NOMO-1 treated with dmso at 0.1 percent for 144 hours (cell line): Measurements from ENCODE around the gene CYSTM1.

Experiments
- DNase-seq: peaks from one replicate; lab custom pipeline; 2025; ENCODE audit not compliant: unreplicated experiment; lab: John Stamatoyannopoulos, UW

CYSTM1 gene

DNA sequence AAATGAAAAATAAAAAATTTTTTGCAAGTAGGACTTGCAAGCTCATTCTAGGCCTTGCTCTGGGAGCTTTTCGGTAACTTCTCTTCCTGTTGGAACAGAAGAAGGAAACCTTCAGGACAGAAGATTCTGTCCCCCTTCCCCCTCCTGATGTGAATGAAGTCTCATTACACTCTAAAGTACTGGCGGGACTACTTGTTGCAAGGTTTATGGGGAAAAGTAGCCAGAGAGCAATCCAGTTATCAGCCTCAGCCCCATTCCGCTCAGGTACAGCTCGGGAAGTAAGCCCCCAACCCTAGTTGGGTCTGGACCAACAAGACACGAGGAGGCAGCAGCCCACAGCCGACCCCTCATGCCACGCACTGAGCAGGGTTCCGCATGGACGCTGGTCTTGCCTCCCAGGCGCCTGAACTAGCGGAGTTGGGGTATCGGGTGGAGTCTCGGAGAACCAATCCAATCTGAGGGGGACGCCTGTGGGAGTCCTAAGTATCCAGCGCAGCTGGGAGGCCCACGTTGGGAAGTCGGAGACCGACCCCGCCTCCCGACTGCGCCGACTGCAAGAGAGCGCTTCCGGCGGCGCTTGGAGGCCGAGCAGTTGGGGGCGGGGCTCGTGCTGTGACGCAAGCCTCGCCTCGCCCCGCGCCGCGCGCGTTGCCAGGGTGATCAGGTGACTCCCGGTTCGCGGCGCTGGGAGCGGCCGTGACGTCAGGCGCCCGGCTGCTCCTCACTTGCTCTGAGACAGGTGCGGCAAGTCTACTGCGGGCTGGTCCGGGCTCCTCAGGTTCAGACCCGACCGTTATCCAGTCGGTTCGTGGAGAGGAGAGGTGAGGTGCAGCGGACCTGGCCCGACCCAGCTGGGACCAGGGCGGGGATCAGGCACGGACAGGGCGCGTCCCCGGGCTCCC is at the start of gene CYSTM1:
TSS of gene CYSTM1 (plus strand) at position 724 of the 902 bp plus-strand sequence. CDS start 19,278 bp downstream, outside the sequence.
- peak; percentile 92 for DNase-seq

GRCh38 chr5:140125637-140126036 is 49.4 kb upstream of the CYSTM1 start, which contains the start of gene IGIP:
Gene IGIP, plus strand, starts transcription at chr5:140125937. Its CDS starts 2,540 bp downstream, at chr5:140128477.
- no peak for DNase-seq

- DNase-seq = no peak
Observed at GRCh38 chr5:140126315-140127012, 48.5 kb upstream of the CYSTM1 start.

DNA sequence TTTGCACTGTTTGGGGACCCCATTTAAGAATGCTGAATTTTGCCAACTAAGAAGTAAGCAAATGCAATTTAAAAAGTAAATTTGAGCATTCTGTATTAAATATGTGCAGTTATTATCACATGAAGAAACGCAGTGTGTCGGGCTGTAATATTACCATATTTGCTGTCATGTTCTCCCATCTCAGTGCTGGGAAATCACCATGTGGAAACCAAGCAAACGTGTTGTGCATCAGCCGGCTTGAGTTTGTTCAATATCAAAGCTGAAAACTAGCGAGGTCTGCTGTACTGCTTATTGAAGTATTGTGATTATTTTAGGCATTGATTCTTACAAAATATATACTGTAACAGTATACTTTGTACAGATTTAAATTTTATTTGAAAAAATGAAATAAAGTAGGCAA is 46.6 kb upstream of the CYSTM1 start:
- DNase-seq = no peak

DNA sequence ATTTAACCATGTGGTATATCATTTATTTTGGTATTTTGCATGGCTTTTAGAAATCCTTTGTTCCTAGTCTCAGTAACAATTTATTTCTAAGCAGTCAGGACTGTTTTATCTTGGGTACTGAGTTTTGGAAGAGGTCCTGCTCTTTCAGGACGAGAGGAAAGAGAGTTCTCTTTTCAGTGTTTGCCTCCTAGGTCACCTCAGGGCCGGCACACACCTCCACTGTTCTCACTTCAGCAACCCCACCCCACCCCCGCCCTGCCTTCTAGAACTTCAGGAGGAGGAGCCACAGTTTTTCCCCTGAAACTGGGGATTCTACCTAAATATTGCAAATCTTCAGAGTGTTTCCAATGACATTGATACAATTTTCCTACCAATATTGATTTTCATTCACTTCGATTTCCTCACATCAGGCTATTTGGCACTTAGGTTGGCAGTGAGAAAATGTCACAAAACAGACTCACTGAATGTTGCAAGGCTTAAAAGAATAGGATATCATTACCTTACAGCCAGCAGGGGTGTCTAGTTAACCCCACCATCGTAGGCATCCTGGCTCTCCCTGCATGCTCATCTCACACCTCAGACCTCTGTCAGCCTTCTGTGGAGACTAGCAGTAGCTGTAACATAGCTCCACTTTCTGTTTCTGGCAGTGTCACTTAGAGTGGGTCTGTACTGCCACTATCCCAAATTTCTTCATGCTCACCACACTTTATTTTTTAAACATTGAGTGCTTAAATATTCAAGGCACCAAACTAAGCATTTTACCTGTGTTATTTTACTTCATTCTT is 43.8 kb upstream of the CYSTM1 start:
- DNase-seq = no peak

- peak; percentile 77 for DNase-seq
Observed at GRCh38 chr5:140131967-140132409, 43.0 kb upstream of the CYSTM1 start.

GRCh38 chr5:140133514-140134167 is 41.3 kb upstream of the CYSTM1 start:
- no peak for DNase-seq

DNA sequence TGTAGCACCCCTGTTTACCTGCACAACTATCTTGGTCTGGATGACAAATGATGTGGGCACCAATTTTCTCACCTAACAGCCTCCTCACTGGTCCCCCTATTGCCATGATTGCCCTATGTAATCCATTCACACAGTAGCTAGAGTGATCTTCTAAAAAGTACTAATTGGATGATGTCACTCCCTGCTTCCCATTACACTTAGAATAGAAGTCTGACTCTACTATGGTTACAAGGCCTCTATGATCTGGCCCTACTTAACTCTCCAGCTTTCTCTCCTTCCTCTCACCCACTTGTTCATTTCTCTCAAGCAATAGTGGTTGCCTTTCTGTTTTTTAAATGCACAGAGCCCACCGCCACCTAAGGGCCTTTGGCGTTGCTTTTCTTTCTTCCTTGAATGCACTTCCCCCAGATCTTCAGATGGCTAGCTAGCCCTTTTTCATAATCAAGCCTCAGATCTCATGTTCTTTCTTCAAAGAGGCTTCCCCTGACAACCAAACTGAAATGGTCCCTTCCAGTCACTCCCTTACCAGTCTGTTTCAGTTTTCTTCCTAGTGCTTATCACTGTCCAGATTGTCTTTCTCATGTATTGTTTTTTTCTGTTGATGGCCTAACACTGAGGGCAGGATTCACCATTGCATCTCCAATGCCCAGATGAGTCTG is 40.6 kb upstream of the CYSTM1 start:
- no peak for DNase-seq

- DNase-seq = no peak
Observed at GRCh38 chr5:140135127-140135526, 39.9 kb upstream of the CYSTM1 start.

DNA sequence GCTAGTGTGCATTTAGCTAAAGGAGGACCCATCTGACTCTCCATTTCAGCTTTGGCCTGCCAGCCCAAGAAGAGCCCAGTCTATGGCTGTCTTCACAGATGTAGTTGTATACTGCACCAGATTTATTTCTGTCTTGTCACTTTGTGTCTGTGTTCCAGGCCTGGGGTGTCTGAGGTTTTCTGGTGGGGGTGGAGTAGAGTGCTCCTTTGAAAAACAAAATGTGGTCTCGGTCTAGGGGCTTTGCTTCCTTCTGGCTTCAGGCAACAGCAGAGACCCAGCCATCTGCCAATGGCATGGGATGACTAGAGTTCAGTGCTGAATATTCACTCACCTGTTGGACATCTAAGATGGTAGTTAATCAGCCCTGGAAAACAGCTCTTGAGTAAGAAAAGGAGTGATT is 38.4 kb upstream of the CYSTM1 start:
- DNase-seq = no peak

DNA sequence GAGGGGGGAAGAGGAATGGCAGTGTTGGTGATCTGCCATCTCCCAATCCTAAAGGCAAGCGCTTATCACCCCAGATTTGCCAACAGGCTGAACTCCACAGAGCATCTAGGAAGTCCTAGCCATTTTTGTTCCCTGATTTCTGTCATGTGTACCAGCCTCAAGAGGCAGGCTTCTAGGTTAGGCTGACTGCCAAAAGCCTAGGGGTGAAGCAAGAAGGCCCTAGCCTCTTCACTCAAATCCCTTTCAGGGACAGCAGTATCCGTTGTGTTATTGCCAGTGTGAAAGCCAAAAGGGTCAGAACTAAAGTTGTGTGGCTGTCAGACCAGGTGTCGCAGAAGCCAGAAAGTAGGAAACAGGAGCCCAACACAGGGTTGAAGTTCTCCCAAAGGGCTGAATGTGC is 34.6 kb upstream of the CYSTM1 start:
- no peak for DNase-seq

DNA sequence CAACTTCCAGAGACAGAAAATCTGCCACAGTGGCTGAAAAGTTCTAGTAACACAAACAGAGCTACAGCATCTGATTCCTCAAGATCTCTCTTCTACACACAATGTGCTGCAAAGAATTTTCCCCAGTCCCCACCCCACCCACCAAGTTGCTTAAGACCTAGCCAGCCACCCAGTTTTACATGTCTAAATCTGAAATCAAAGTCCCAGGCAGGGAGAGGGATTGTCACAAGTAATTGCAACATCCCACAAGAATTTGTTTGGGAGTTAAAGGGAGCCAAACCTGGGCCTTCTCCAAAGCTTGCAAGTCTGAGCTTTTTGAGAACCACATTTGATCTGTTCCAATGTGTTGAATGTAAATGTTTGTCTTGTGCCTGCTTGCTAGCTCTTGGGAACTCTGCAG is 33.7 kb upstream of the CYSTM1 start:
- no peak for DNase-seq

- DNase-seq = no peak
Observed at GRCh38 chr5:140142246-140142645, 32.7 kb upstream of the CYSTM1 start.

DNA sequence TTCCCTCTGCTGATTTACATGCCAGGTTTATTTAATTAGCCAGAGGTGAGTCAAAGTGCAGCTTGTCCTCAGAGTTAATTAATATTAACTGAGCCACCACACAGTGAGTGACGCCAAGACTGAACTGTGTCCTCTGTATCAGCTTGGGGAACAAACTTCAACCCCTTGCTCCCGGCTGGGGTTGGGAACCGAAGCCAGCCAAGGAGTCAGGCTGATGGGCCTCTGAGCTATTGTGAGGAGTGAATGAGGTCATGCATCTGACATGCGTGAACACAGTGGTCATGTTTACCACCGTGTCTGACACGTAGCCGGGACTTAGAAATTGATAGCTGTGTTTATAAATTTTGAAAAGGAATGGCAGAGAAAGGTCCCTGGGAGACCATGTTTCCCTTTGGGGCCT is 32.1 kb upstream of the CYSTM1 start:
- DNase-seq = no peak

DNA sequence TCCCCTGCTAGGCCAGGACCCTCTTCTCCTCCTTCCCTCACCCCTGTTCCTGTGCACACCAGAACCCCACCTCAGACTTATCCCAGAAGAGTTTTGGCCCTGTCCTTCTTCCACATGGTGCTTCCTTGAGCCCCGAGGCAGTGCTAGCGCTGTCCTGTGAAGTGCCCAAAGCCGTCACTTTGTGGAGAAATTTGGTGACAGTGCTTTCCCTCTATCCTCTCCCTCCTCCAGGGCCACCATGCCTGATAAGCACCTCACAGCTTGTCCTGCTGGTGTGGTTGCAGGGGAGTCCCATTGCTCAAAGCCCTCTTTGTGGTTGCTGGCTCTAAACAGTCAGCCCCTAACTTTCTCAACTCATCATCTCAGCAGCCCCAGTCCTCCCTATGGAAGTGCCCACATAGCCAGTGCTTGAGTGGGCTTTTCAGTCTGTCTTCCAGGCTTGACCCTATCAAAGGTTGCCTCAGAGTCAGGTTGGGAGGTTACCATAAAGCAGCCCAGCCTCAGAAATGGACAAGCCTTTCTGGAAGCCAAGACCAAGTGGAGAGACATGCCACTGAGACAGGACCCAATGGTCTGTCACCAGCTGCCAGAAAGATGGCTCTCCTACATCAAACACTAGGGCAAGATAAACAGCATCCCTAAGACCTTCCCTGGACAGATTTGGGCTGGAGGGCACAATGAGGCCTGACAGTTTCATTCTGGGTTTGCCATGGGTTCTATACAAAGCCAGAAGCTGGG is 31.3 kb upstream of the CYSTM1 start:
- no peak for DNase-seq

DNA sequence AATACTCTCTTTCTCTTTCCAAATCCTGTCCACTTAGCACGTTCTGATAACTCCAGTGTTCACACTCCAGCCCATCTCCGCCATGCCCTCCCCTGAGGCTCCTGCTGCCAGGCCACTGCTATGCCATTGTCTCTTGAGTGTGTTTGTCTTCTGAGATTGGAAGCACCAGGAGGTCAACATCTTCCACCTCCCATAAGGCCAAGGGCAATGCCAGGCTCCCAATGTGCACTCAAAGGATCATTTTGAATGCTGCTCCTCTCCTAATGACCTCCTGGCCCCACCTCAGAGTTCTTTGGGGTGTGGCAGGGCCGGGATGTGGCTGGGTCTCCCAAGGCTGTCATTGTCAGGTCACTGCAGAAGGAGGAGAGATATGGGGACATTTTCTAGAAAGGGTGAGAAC is 29.7 kb upstream of the CYSTM1 start:
- no peak for DNase-seq

DNA sequence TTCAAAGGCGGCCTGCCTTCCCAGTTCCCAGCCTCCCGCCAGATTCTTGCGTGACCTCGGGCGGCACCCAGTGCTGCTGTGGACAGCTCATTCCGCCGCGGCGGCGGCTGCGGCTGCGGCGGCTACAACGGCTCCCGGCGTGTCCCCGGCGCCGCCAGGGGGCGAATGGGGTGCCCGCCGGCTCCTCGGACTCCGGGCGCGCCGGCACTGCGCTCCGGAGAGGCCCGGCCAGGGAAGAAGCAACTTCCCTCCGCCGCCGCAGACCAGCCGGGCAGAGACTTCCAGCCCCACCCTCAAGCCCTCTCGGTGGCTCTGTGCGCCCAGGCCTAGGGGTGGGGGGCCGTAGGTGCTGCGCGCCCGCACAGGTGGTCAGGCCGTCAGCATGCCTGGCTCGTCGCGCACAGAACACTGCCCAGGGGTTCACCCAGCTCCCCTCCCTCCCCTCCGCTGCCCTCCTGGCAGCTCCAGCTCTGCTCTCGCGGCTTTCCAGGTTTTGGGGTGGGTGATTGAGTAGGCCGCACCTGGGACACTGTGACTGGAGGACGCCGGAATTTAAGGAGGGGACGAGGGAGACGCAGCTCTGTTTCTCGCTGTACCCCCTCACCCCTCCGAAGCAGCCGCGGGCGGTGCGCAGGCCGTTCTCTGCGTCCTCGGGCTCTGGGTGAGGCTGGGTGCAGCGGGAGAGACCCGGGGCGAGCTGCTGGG is 29.0 kb upstream of the CYSTM1 start:
- DNase-seq = peak; percentile 66

DNA sequence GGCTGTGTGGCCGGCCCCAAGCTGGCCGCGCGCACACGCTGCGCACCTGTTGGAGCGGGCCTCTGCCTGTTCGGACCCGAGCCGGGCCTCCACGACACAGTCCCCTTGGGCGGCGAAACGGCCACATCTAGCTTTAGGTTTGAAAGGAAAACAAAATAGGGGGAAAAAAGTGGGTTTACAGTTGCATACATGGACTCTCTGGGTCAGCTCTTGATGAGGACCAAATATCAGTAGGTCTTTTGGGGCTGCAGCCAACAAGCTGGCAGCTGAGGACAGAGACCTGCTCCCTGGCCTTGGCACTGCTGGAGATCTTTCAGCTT is 28.5 kb upstream of the CYSTM1 start:
- no peak for DNase-seq

DNA sequence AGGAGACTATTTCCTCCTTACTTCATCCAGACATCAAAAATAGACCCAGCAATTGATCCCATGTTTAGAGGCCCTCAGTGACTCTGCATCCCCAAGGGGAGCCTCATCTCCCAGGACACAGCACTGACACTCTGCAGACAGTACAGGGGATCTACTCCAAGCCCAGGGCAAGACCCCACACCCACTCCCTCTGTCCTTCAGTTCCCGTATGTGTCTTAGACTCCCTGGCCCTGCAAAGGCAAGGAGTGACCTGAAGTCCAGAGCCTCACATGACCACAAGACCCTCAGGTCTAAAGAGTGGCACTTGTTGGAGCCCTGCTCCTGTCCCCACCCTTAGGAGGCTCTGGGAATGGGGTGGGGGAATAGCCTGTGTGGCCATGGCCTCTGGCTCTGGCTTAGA is 27.5 kb upstream of the CYSTM1 start:
- no peak for DNase-seq
